Endothelial cell of umbilical vein (primary cell): ENCODE measurements around the gene LRRC14B.

Experiments used
- CTCF ChIP-seq, 2 donors: IDR thresholded peaks; 1 replicate in 1 of 2; 2 replicates in 1 of 2; pipeline ENCODE4 v1.5.1; 2011; ENCODE audit warnings: low read length in 2 of 2, mild to moderate bottlenecking in 2 of 2, moderate library complexity in 2 of 2, control low read depth in 1 of 2, inconsistent platforms in 1 of 2, low read depth in 1 of 2; ENCODE audit not compliant: insufficient read depth in 1 of 2; ENCODE audit errors: extremely low read depth in 1 of 2
- EZH2 ChIP-seq: IDR thresholded peaks from 2 replicates; pipeline ENCODE4 v1.6.1; 2012; ENCODE audit warnings: borderline replicate concordance, low read depth, mild to moderate bottlenecking, moderate library complexity, low read length, inconsistent platforms; ENCODE audit not compliant: severe bottlenecking
- JUN ChIP-seq: IDR thresholded peaks from 2 replicates; pipeline ENCODE4 v1.6.1; 2011; ENCODE audit warnings: borderline replicate concordance, low read depth; ENCODE audit not compliant: insufficient read length, insufficient read depth
- MAX ChIP-seq: IDR thresholded peaks from 2 replicates; pipeline ENCODE4 v1.6.1; 2011; ENCODE audit not compliant: insufficient read depth, insufficient read length
- MYC ChIP-seq: IDR thresholded peaks from one replicate; pipeline ENCODE4 v1.6.1; 2011; ENCODE audit warnings: mild to moderate bottlenecking, low read depth, low read length
- POLR2A ChIP-seq: IDR thresholded peaks from 2 replicates; pipeline ENCODE4 v1.6.1; 2012; ENCODE audit warnings: low read depth, mild to moderate bottlenecking, control low read depth, low read length
- POLR2AphosphoS5 ChIP-seq: IDR thresholded peaks from 2 replicates; pipeline ENCODE4 v1.6.1; 2012; ENCODE audit warnings: low read depth, mild to moderate bottlenecking, control low read depth, low read length, moderate library complexity; ENCODE audit not compliant: insufficient read depth

GRCh38 chr5:191036-191948, at the start of gene LRRC14B:
- TF ChIP-seq CTCF (IDR thresholded peaks at IDR 0.05; ENCODE audit: extremely low read depth in 1 of 2, insufficient read depth in 1 of 2, low read depth in 1 of 2, low read length in 2 of 2) (no peak), JUN (no peak), POLR2AphosphoS5 (no peak), POLR2A (no peak), MAX (no peak), EZH2 (no peak), MYC (no peak)
